Upper lobe of right lung (tissue), 1 donor: ENCODE results near the gene ATP11B. TPM values are rescaled to one million over a fixed set of nuclear protein-coding genes. Genes with fewer than 3 reads are reported as not detected.

Experiments
- ATAC-seq: fragments of 200-7000 bp; cut with Tn5 transposase; one replicate; pipeline ENCODE4 v1.9.1; 2020; ENCODE audit warnings: mild to moderate bottlenecking, moderate library complexity
- DNase-seq: peaks from one replicate; pipeline ENCODE4 v3.0.0-alpha.2; 2020
- H3K27ac ChIP-seq: fragments of 200-600 bp; one replicate; pipeline ENCODE4 v1.8.0; 2022
- H3K27me3 ChIP-seq: fragments of 200-600 bp; one replicate; pipeline ENCODE4 v1.8.0; 2022; ENCODE audit warnings: mild to moderate bottlenecking
- H3K36me3 ChIP-seq: fragments of 200-600 bp; one replicate; pipeline ENCODE4 v1.8.0; 2022
- H3K4me1 ChIP-seq: fragments of 200-600 bp; one replicate; pipeline ENCODE4 v1.8.0; 2022
- H3K4me3 ChIP-seq: fragments of 200-600 bp; one replicate; pipeline ENCODE4 v1.8.0; 2022; ENCODE audit warnings: mild to moderate bottlenecking
- H3K9me3 ChIP-seq: fragments of 200-600 bp; one replicate; pipeline ENCODE4 v1.8.0; 2022
- intact Hi-C: fragments of 100-400 bp; cut with DNase I; formaldehyde crosslinking; loops from one replicate; pipeline ENCODE4 v1.11.0; 2022
- total RNA-seq: library from RNA; stranded (reverse); fragmentation: NEBNext Ultra II Directional; extraction: Animal tissue kit (Norgen Biotek cat#: 25700); gene quantifications from one replicate; pipeline ENCODE4 v1.2.1, GENCODE V29; 2021
- TF ChIP-seq, protein P1 (sequence below): fragments of 200-600 bp; IDR thresholded peaks from one replicate; pipeline ENCODE4 v1.8.0; 2022; ENCODE audit warnings: antibody characterized with exemption
- donor health status: DM: no; HTN: yes; CAD: no; lungs with severe emphysema.

Gene ATP11B
- total RNA-seq, 1 donor from 2014 or later: 70.7 TPM

DNA sequence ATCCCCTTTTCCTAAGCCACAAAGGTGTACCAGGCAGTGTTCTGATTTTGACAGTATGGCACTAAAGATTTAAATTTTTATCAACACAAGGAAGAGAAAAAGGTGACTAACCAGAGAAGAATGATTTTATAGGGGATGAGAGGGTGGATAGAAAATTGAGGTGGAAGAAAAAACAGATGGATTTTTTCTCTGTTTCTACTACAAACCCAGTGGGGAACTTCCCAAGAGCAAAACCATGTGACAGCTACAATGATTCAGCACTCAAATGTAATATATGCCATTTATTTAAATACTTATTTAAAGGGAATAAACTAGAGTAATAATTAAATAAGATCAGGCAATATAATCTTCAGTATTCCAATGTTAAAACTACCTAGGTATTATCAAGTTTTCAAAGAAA is 176.0 kb downstream of the ATP11B start:
- H3K36me3 ChIP-seq: no peaks in the 10 kb centered on the region
- H3K9me3 ChIP-seq: no peaks in the 10 kb centered on the region
- no peaks in the 10 kb centered on the region for H3K27me3 ChIP-seq
- intact Hi-C loops: no loop called here
- ATAC-seq: no peak
- TF ChIP-seq, protein P1, sequence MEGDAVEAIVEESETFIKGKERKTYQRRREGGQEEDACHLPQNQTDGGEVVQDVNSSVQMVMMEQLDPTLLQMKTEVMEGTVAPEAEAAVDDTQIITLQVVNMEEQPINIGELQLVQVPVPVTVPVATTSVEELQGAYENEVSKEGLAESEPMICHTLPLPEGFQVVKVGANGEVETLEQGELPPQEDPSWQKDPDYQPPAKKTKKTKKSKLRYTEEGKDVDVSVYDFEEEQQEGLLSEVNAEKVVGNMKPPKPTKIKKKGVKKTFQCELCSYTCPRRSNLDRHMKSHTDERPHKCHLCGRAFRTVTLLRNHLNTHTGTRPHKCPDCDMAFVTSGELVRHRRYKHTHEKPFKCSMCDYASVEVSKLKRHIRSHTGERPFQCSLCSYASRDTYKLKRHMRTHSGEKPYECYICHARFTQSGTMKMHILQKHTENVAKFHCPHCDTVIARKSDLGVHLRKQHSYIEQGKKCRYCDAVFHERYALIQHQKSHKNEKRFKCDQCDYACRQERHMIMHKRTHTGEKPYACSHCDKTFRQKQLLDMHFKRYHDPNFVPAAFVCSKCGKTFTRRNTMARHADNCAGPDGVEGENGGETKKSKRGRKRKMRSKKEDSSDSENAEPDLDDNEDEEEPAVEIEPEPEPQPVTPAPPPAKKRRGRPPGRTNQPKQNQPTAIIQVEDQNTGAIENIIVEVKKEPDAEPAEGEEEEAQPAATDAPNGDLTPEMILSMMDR: no peak
- peaks cover 21% of the 10 kb centered on the region for H3K4me1 ChIP-seq
- no peak overlapping the region for H3K27ac ChIP-seq
- no peak overlapping the region for H3K4me3 ChIP-seq
- no peak for DNase-seq

DNA sequence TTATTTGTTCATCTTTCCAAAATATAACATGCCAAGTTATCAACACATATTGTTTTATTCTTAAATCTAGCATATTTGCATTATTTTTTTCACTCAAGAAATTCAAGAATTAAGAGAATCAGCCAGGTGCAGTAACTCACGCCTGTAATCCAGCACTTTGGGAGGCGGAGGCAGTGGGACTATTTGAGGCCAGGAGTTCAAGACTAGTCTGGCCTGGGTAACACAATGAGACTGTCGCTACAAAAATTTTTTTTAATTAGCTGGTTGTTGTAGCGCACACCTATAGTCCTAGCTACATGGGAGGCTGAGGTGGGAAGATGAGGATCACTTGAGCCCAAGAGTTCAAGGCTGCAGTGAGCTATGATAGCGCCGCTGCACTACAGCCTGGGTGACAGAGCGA is 176.5 kb downstream of the ATP11B start:
- Histone ChIP-seq H3K27me3 (no peaks in the 10 kb centered on the region), H3K36me3 (no peaks in the 10 kb centered on the region), H3K4me3 (no peak overlapping the region), H3K27ac (no peak overlapping the region), H3K9me3 (no peaks in the 10 kb centered on the region), H3K4me1 (peaks cover 21% of the 10 kb centered on the region)
- intact Hi-C loops: no loop called here
- ATAC-seq: no peak
- TF ChIP-seq, protein P1: no peak
- DNase-seq: no peak

DNA sequence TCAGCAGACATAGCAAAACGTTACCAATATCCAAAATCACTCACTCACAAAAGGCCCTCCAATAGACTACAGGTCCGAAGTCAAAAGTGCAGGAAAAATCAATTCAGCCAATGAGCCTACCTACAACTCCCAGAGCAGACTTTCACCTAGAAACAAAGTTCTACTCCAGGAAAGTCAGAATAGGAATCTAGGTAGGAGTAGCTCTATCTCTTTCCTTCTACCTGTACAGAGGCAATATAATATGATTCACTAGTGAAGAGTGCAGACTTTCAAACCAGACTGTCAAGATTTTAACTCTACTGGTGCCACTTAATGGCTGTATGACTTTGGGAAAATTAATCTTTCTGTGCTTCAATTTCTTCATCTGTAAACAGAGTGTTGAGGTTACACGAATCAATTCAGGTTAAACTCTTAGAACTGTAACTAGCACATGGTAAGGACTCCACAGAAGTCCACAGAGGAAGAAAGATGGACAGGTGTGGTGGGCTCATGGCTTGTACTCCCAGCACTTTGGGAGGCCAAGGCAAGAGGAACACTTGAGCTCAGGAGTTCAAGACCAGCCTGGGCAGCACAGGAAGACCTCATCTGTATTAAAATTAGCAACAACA is 177.6 kb downstream of the ATP11B start:
- H3K27ac ChIP-seq: no peak overlapping the region
- peaks cover 21% of the 10 kb centered on the region for H3K4me1 ChIP-seq
- H3K4me3 ChIP-seq: no peak overlapping the region
- intact Hi-C loops: no loop called here
- H3K9me3 ChIP-seq: no peaks in the 10 kb centered on the region
- no peak for DNase-seq
- no peaks in the 10 kb centered on the region for H3K27me3 ChIP-seq
- TF ChIP-seq, protein P1: no peak
- no peaks in the 10 kb centered on the region for H3K36me3 ChIP-seq
- no peak for ATAC-seq

Other genes with a start within 250 kb of the ATP11B start
- 49.9 TPM for gene DCUN1D1, start 187.0 kb downstream of the ATP11B start, total RNA-seq